MCF 10A (cell line): ENCODE results near the gene MED12L. TPM values are rescaled to one million over a fixed set of nuclear protein-coding genes. Genes with fewer than 3 reads are reported as not detected.

Experiments used
- BruUV-seq: library from RNA; stranded (reverse); fragments of 400-500 nt; replicated peaks from 2 replicates; lab custom pipeline; 2021; lab: Mats Ljungman, UMichigan
- CTCF ChIA-PET: fragments of 300-600 bp; sonication (Branson Sonifier 250); formaldehyde crosslinking; extraction: SDS; loops from one replicate; lab custom pipeline; 2021; ENCODE audit warnings: antibody characterized with exemption, inconsistent platforms; lab: Yijun Ruan, JAX
- POLR2A ChIA-PET: fragments of 300-600, 350-650 bp; sonication (Branson Sonifier 250); formaldehyde crosslinking; extraction: SDS; loops from one replicate; lab custom pipeline; 2020; ENCODE audit warnings: antibody characterized with exemption, inconsistent platforms; lab: Yijun Ruan, JAX
- DNase-seq: peaks from one replicate; pipeline ENCODE4 v3.0.0-alpha.2; 2018; ENCODE audit not compliant: unreplicated experiment
- H3K27ac Mint-ChIP-seq: one replicate; pipeline ENCODE4 v1.8.0; 2022; ENCODE audit warnings: mild to moderate bottlenecking, low read depth, mixed read lengths; ENCODE audit not compliant: unreplicated experiment
- H3K27me3 Mint-ChIP-seq: one replicate; pipeline ENCODE4 v1.8.0; 2022; ENCODE audit warnings: mixed read lengths; ENCODE audit not compliant: insufficient read depth, unreplicated experiment
- H3K36me3 Mint-ChIP-seq: one replicate; pipeline ENCODE4 v1.8.0; 2022; ENCODE audit warnings: mild to moderate bottlenecking, moderate library complexity, mixed read lengths; ENCODE audit not compliant: insufficient read depth, unreplicated experiment
- H3K4me1 Mint-ChIP-seq: one replicate; pipeline ENCODE4 v1.8.0; 2022; ENCODE audit warnings: mixed read lengths; ENCODE audit not compliant: insufficient read depth, unreplicated experiment
- H3K4me3 Mint-ChIP-seq: one replicate; pipeline ENCODE4 v1.8.0; 2022; ENCODE audit warnings: mild to moderate bottlenecking, moderate library complexity, mixed read lengths; ENCODE audit not compliant: unreplicated experiment
- H3K9me3 Mint-ChIP-seq: one replicate; pipeline ENCODE4 v1.8.0; 2022; ENCODE audit warnings: mixed read lengths; ENCODE audit not compliant: unreplicated experiment
- intact Hi-C: fragments of 100-400 bp; cut with micrococcal nuclease; formaldehyde crosslinking; loops from 2 replicates; pipeline ENCODE4 v1.14.1; 2022
- total RNA-seq: library from RNA; stranded (reverse); gene quantifications from 2 replicates; pipeline ENCODE4 v1.2.3, GENCODE V29; 2022
- TF ChIP-seq, protein P1 (sequence below): fragments of 200-600 bp; IDR thresholded peaks from one replicate; pipeline ENCODE4 v1.8.0; 2022; ENCODE audit warnings: antibody characterized with exemption, mild to moderate bottlenecking; ENCODE audit not compliant: unreplicated experiment

MED12L gene
- total RNA-seq, 1 experiment from 2014 or later: 0.47 TPM

DNA sequence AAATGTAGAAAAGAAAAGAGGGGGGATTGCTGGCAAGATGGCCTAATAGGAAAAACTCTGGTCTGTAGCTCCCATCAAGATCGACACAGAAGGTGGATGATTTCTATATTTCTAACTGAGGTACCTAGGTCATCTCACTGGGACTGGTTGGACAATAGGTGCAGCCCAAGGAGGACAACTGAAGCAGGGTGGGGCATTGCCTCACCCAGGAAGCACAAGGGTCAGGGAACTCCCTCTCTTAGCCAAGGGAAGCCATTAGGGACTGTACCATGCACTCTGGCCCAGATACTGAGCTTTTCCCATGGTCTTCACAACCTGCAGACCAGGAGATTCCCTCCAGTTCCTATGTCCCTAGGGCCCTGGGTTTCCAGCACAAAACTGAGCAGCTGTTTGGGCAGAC is 398.0 kb downstream of the MED12L start:
- Mint-ChIP-seq H3K27me3 (no peaks in the 10 kb centered on the region), H3K36me3 (no peaks in the 10 kb centered on the region), H3K4me1 (no peaks in the 10 kb centered on the region), H3K27ac (no peak overlapping the region), H3K9me3 (peaks cover 7% of the 10 kb centered on the region), H3K4me3 (no peak overlapping the region)
- BruUV-seq: no TSS peak
- intact Hi-C loops: no loop called here
- CTCF ChIA-PET: interaction anchor here (0.6 to 3.2 kb wide), 2 partner anchors 15 to 123 kb away, joined by 3 to 19 read pairs; no protein-coding TSS in a partner anchor
- TF ChIP-seq, protein P1, sequence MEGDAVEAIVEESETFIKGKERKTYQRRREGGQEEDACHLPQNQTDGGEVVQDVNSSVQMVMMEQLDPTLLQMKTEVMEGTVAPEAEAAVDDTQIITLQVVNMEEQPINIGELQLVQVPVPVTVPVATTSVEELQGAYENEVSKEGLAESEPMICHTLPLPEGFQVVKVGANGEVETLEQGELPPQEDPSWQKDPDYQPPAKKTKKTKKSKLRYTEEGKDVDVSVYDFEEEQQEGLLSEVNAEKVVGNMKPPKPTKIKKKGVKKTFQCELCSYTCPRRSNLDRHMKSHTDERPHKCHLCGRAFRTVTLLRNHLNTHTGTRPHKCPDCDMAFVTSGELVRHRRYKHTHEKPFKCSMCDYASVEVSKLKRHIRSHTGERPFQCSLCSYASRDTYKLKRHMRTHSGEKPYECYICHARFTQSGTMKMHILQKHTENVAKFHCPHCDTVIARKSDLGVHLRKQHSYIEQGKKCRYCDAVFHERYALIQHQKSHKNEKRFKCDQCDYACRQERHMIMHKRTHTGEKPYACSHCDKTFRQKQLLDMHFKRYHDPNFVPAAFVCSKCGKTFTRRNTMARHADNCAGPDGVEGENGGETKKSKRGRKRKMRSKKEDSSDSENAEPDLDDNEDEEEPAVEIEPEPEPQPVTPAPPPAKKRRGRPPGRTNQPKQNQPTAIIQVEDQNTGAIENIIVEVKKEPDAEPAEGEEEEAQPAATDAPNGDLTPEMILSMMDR: no peak
- POLR2A ChIA-PET: interaction anchor here (1.0 kb wide), 1 partner anchor 18 kb away, joined by 5 read pairs; no protein-coding TSS in a partner anchor
- no peak for DNase-seq

DNA sequence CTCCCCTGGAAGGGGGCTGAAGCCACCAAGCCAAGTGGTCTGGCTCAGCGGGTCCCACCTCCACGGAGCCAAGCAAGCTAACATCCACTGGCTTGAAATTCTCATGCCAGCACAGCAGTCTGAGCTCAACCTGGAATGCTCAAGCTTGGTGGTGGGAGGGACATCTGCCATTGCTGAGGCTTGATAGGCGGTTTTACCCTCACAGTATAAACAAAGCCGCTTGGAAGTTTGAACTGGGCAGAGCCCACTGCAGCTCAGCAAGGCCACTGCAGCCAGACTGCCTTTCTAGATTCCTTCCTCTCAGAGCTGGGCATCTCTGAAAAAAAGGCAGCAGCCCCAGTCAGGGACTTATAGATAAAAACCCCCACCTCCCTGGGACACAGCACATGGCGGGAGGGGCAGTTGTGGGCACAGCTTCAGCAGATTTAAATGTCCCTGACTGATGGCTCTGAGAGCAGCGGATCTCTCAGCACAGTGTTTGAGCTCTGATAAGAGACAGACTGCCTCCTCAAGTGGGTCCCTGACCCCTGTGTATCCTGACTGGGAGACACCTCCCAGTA is 398.6 kb downstream of the MED12L start:
- no TSS peak for BruUV-seq
- Mint-ChIP-seq H3K36me3 (no peaks in the 10 kb centered on the region), H3K9me3 (peaks cover 7% of the 10 kb centered on the region), H3K4me3 (no peak overlapping the region), H3K27ac (no peak overlapping the region), H3K27me3 (no peaks in the 10 kb centered on the region), H3K4me1 (no peaks in the 10 kb centered on the region)
- TF ChIP-seq, protein P1: no peak
- POLR2A ChIA-PET: interaction anchor here (0.8 kb wide), 1 partner anchor 267 kb away, joined by 3 read pairs; no protein-coding TSS in a partner anchor
- DNase-seq: no peak
- CTCF ChIA-PET: interaction anchor here (0.6 to 3.2 kb wide), 2 partner anchors 16 to 182 kb away, joined by 4 to 19 read pairs; no protein-coding TSS in a partner anchor
- intact Hi-C loops: no loop called here

Other genes with a start within 250 kb of the MED12L start
- not detected in 2 replicates for gene MINDY4B, start 180.2 kb upstream of the MED12L start, total RNA-seq
- not detected in 2 replicates for gene CLRN1, start 112.9 kb upstream of the MED12L start, total RNA-seq
- not detected in 2 replicates for gene GPR171, start 117.6 kb downstream of the MED12L start, total RNA-seq
- not detected in 2 replicates for gene P2RY14, start 192.9 kb downstream of the MED12L start, total RNA-seq
- gene GPR87, start 231.2 kb downstream of the MED12L start, total RNA-seq: 41.9 and 51.8 TPM in 2 replicates
- not detected in 2 replicates for gene P2RY13, start 243.9 kb downstream of the MED12L start, total RNA-seq